Karpas-422 (cell line): ENCODE measurements around the gene ZNF282. TPM values are rescaled to one million over a fixed set of nuclear protein-coding genes. Genes with fewer than 3 reads are reported as not detected.
"Not testable (repeated sequence)": the region's sequence is repeated elsewhere in the genome, so short reads cannot be mapped to it uniquely, and the experiment has no call there.

ENCODE experiments used
- DNase-seq: peaks from one replicate; pipeline ENCODE4 v3.0.0-alpha.2; 2015
- H2AFZ ChIP-seq: fragments of 200-600 bp; sonication (generic); 2 replicates; pipeline ENCODE4 v1.6.1; 2014; ENCODE audit warnings: antibody characterized with exemption, low read length, mixed read lengths
- H3K27ac ChIP-seq: fragments of 200-600 bp; sonication (generic); 2 replicates; pipeline ENCODE4 v1.5.1; 2014; ENCODE audit warnings: mild to moderate bottlenecking, low read length, moderate library complexity
- H3K27me3 ChIP-seq: fragments of 200-600 bp; sonication (generic); 2 replicates; pipeline ENCODE4 v1.6.1; 2014; ENCODE audit warnings: low read length, mixed read lengths
- H3K36me3 ChIP-seq: fragments of 200-600 bp; sonication (generic); 2 replicates; pipeline ENCODE4 v1.6.1; 2014; ENCODE audit warnings: low read length, mixed read lengths; ENCODE audit not compliant: insufficient read depth
- H3K4me1 ChIP-seq: fragments of 200-600 bp; sonication (generic); 2 replicates; pipeline ENCODE4 v1.6.1; 2014; ENCODE audit warnings: mild to moderate bottlenecking, low read length, mixed read lengths
- H3K4me2 ChIP-seq: fragments of 200-600 bp; sonication (generic); 2 replicates; pipeline ENCODE4 v1.6.1; 2014; ENCODE audit warnings: low read length, low read depth, mild to moderate bottlenecking; ENCODE audit not compliant: poor library complexity, severe bottlenecking
- H3K4me3 ChIP-seq: fragments of 200-600 bp; sonication (generic); 2 replicates; pipeline ENCODE4 v1.5.1; 2014; ENCODE audit warnings: mild to moderate bottlenecking, antibody characterized with exemption, low read length, mixed read lengths
- H3K79me2 ChIP-seq: fragments of 200-600 bp; sonication (generic); 2 replicates; pipeline ENCODE4 v1.6.1; 2014; ENCODE audit warnings: mild to moderate bottlenecking, low read length, mixed read lengths
- H3K9ac ChIP-seq: fragments of 200-600 bp; sonication (generic); 2 replicates; pipeline ENCODE4 v1.6.0; 2014; ENCODE audit warnings: low read length
- H3K9me2 ChIP-seq: fragments of 200-600 bp; sonication (generic), shearing (Covaris generic); replicated peaks from 2 replicates; pipeline ENCODE4 v1.6.0; 2014; ENCODE audit warnings: mild to moderate bottlenecking, low read length, moderate library complexity; ENCODE audit not compliant: insufficient read depth
- H3K9me3 ChIP-seq: fragments of 300-700, 200-600 bp; sonication (generic); 2 replicates; pipeline ENCODE4 v1.6.1; 2014; ENCODE audit warnings: low read length, mixed read lengths
- H4K20me1 ChIP-seq: fragments of 200-600 bp; sonication (generic); 2 replicates; pipeline ENCODE4 v1.6.1; 2014; ENCODE audit warnings: mild to moderate bottlenecking, antibody characterized with exemption, low read length, low read depth; ENCODE audit not compliant: insufficient read depth
- total RNA-seq: library from RNA; depleted of rRNA; stranded (reverse); fragments of >200 nt; shearing (Covaris generic); gene quantifications from 2 replicates; pipeline ENCODE4 v1.2.3, GENCODE V29; 2014; ENCODE audit warnings: low replicate concordance

The ZNF282 gene
- total RNA-seq, 1 experiment from 2014 or later, result 20.8 TPM

GRCh38 chr7:149248777-149249176 lies 53.4 kb downstream of the ZNF282 start:
- H3K36me3 ChIP-seq, result peaks cover 17% of the 10 kb centered on the region; the same call in 1 of the 2 replicates
- H3K9ac ChIP-seq, result peak overlapping the region; percentile 58
- no peaks in the 10 kb centered on the region for H3K9me3 ChIP-seq
- peaks cover 46% of the 10 kb centered on the region for H3K4me1 ChIP-seq
- no peaks in the 10 kb centered on the region for H4K20me1 ChIP-seq
- peak; percentile 64 for DNase-seq
- H3K4me3 ChIP-seq, result peak overlapping the region; percentile 40
- no peaks in the 10 kb centered on the region for H3K27me3 ChIP-seq
- peak overlapping the region; percentile 87 for H3K27ac ChIP-seq
- H3K79me2 ChIP-seq, result peaks cover 56% of the 10 kb centered on the region
- H2AFZ ChIP-seq, result no peak overlapping the region
- H3K9me2 ChIP-seq, result no peaks in the 10 kb centered on the region
- H3K4me2 ChIP-seq, result peak overlapping the region; percentile 66

- H3K9ac ChIP-seq, H2AFZ ChIP-seq, H3K4me3 ChIP-seq, H4K20me1 ChIP-seq, H3K9me3 ChIP-seq, H3K27ac ChIP-seq, H3K4me2 ChIP-seq, H3K27me3 ChIP-seq, H3K9me2 ChIP-seq: not testable (repeated sequence)
- H3K36me3 ChIP-seq, result peaks cover 25% of the 10 kb centered on the region; the same call in 1 of the 2 replicates
- H3K4me1 ChIP-seq, result peaks cover 37% of the 10 kb centered on the region
- DNase-seq, result peak; percentile 16
- H3K79me2 ChIP-seq, result peaks cover 45% of the 10 kb centered on the region
Measured at GRCh38 chr7:149250151-149250550, 54.8 kb downstream of the ZNF282 start.

- not testable (repeated sequence) for H3K4me3 ChIP-seq, DNase-seq, H4K20me1 ChIP-seq, H3K27ac ChIP-seq, H3K27me3 ChIP-seq, H3K4me2 ChIP-seq, H3K9me2 ChIP-seq, H2AFZ ChIP-seq, H3K9ac ChIP-seq, H3K9me3 ChIP-seq
- Histone ChIP-seq H3K79me2 (peaks cover 31% of the 10 kb centered on the region), H3K4me1 (peaks cover 26% of the 10 kb centered on the region), H3K36me3 (peaks cover 28% of the 10 kb centered on the region; the same call in 1 of the 2 replicates)
Measured at GRCh38 chr7:149251518-149251917, 56.2 kb downstream of the ZNF282 start.

DNA sequence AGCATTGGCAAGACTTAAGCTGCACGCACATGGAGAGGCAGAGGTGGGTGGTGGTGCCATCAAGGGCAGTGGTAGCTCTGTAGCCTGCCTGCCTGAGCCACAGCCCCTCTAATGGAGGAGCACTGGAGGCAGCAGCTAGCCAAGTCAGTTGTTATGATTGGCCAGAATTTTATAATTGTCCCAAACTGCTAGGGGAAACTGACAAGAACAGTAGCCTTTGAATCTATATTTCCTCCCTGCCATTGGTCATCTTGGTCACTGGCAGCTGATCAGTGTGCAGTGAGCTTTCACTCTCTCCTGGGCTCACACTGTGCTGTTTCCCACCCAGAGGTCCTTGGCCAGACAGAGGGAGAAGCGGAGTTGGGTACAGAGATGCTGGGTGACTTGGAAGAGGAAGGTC lies 57.0 kb downstream of the ZNF282 start:
- H3K9ac ChIP-seq, result no peak overlapping the region
- peaks cover 28% of the 10 kb centered on the region; the same call in 1 of the 2 replicates for H3K36me3 ChIP-seq
- H3K4me2 ChIP-seq, result no peak overlapping the region
- H3K9me2 ChIP-seq, result no peaks in the 10 kb centered on the region
- H3K27me3 ChIP-seq, result no peaks in the 10 kb centered on the region
- no peaks in the 10 kb centered on the region for H4K20me1 ChIP-seq
- DNase-seq, result peak; percentile 34
- no peak overlapping the region for H3K4me3 ChIP-seq
- peaks cover 24% of the 10 kb centered on the region for H3K79me2 ChIP-seq
- no peak overlapping the region for H2AFZ ChIP-seq
- H3K9me3 ChIP-seq, result no peaks in the 10 kb centered on the region
- no peak overlapping the region for H3K27ac ChIP-seq
- peaks cover 21% of the 10 kb centered on the region for H3K4me1 ChIP-seq

- Histone ChIP-seq H3K9ac (no peak overlapping the region), H3K4me1 (peaks cover 8% of the 10 kb centered on the region), H3K4me3 (no peak overlapping the region), H2AFZ (no peak overlapping the region), H3K4me2 (no peak overlapping the region), H3K9me2 (no peaks in the 10 kb centered on the region), H3K36me3 (peaks cover 28% of the 10 kb centered on the region; the same call in 1 of the 2 replicates), H3K79me2 (peaks cover 11% of the 10 kb centered on the region), H3K9me3 (no peaks in the 10 kb centered on the region), H3K27me3 (no peaks in the 10 kb centered on the region), H4K20me1 (no peaks in the 10 kb centered on the region), H3K27ac (no peak overlapping the region)
- DNase-seq, result no peak
Measured at GRCh38 chr7:149253665-149254064, 58.3 kb downstream of the ZNF282 start.

- H3K9ac ChIP-seq, result no peak overlapping the region
- H3K4me2 ChIP-seq, result no peak overlapping the region
- H3K79me2 ChIP-seq, result peaks cover 4% of the 10 kb centered on the region
- H3K36me3 ChIP-seq, result peaks cover 28% of the 10 kb centered on the region; the same call in 1 of the 2 replicates
- no peaks in the 10 kb centered on the region for H4K20me1 ChIP-seq
- H3K27me3 ChIP-seq, result no peaks in the 10 kb centered on the region
- no peak overlapping the region for H2AFZ ChIP-seq
- H3K9me3 ChIP-seq, result no peaks in the 10 kb centered on the region
- no peak overlapping the region for H3K4me3 ChIP-seq
- no peaks in the 10 kb centered on the region for H3K9me2 ChIP-seq
- H3K4me1 ChIP-seq, result peaks cover 1% of the 10 kb centered on the region; the same call in 1 of the 2 replicates
- DNase-seq, result no peak
- H3K27ac ChIP-seq, result no peak overlapping the region
Measured at GRCh38 chr7:149254181-149254858, 59.0 kb downstream of the ZNF282 start.

DNA sequence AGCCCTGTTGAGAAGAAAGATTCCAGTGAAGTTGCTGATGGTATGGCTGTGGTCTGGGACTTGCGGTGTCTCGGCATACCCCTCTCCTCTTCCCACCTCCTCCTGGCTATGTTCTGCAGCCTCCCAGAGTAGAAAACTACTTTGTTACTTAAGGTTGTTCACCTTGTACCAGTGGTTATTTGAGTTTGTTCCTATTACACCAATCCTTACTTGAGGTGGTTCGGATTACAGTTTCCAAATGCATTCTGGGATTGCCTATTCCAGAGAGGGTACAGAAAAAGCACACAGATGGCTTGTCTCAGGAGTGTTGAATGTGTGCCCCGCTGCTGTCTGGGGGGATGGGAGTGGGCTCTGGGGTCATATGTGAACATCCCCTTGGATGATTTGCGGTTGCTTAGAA lies 59.8 kb downstream of the ZNF282 start:
- Histone ChIP-seq H3K9me2 (no peaks in the 10 kb centered on the region), H3K4me2 (no peak overlapping the region), H2AFZ (no peak overlapping the region), H3K9me3 (no peaks in the 10 kb centered on the region), H3K4me3 (no peak overlapping the region), H3K27me3 (no peaks in the 10 kb centered on the region), H3K79me2 (no peaks in the 10 kb centered on the region; the same call in 1 of the 2 replicates), H3K9ac (no peak overlapping the region), H3K4me1 (no peaks in the 10 kb centered on the region), H4K20me1 (no peaks in the 10 kb centered on the region), H3K27ac (no peak overlapping the region), H3K36me3 (peaks cover 28% of the 10 kb centered on the region; the same call in 1 of the 2 replicates)
- DNase-seq, result no peak

GRCh38 chr7:149256568-149256967 lies 61.2 kb downstream of the ZNF282 start:
- no peak for DNase-seq
- Histone ChIP-seq H3K36me3 (peaks cover 28% of the 10 kb centered on the region; the same call in 1 of the 2 replicates), H2AFZ (no peak overlapping the region), H3K27ac (no peak overlapping the region), H3K4me1 (peaks cover 9% of the 10 kb centered on the region), H3K4me3 (no peak overlapping the region), H3K9me3 (no peaks in the 10 kb centered on the region), H3K4me2 (no peak overlapping the region), H3K9ac (no peak overlapping the region), H3K27me3 (no peaks in the 10 kb centered on the region), H3K79me2 (no peaks in the 10 kb centered on the region), H3K9me2 (no peaks in the 10 kb centered on the region), H4K20me1 (no peaks in the 10 kb centered on the region)
